Measurements from ENCODE around the gene NAV1. TPM values are rescaled to one million over a fixed set of nuclear protein-coding genes. Genes with fewer than 3 reads are reported as not detected.

The NAV1 gene
- total and polyA plus RNA-seq, 2 experiments from 2014 or later: 75.6 to 79.0 TPM

DNA sequence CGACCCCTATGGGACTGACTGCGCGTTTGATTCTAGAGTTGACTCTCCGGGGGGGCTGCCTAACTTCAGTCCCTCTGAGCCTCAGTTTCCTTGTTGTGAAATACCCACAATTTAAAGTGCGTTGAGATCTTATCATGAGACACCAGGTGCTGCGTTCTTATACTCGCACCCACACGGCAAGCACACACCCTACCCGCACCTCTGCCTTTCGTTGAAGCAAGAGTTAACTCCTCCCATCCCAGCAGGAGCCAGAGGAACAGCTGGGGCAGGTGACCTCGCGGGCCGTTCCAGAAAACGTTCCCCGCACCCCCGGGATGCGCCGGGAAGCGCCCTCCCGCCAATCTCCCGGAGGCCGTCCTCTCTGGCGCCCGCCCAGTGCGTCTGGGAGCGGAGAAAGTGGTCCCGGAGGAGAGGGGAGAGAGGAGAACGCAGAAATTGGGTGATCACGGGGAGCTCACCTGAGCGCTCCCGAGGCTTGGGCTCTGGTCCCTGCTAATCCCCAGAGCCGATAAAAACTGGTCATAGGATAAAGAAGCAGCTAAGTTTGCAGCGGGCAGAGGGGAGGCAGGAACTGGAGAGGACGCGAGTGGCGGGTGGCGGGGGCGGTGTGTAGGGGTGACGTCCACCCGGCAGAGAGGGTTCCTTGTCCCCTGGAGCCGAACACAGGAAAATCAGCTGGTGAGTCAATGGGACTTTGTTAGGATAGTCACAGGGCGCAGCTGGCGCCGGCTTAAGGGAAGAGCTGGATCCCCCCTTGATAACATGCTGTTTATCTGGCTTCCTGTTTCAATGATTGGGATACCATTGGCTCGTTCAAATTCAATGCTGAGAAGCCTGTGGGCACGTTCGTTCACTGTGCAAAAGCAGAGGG, 869 bp downstream of the NAV1 start:
- WGBS, 2 experiments (ENCODE audit: low coverage in 1 of 2, low lambda C conversion rate in 2 of 2, missing lambda C conversion rate in 2 of 2): 1 to 2% methylated on average over 47 of the region's 47 CpGs

GRCh38 chr1:201540846-201541735, 2.2 kb downstream of the NAV1 start:
- WGBS, 2 experiments (ENCODE audit: low coverage in 1 of 2, low lambda C conversion rate in 2 of 2, missing lambda C conversion rate in 2 of 2): 62 to 68% methylated on average over 12 of the region's 12 CpGs
- peak overlapping the region; percentile 86 for H3K4me2 ChIP-seq (ENCODE audit: unreplicated experiment)
- no peaks in the 10 kb centered on the region for H3K9me2 ChIP-seq (ENCODE audit: insufficient read depth)
- no peaks in the 10 kb centered on the region for H4K20me1 ChIP-seq (ENCODE audit: insufficient read depth)
- no peak for DNase-seq
- TF ChIP-seq EZH2phosphoT487 (IDR thresholded peaks at IDR 0.05; ENCODE audit: insufficient read depth, low read depth) (no peak), EZH2 (IDR thresholded peaks at IDR 0.05; ENCODE audit: insufficient read depth, poor library complexity, severe bottlenecking) (no peak)
- H3K27ac ChIP-seq: peak overlapping the region; percentile 91
- H3K27me3 ChIP-seq (replicated peaks; ENCODE audit: insufficient read depth): no peaks in the 10 kb centered on the region
- H3K4me3 ChIP-seq: peak overlapping the region; percentile 91
- H3K4me1 ChIP-seq (ENCODE audit: insufficient read depth): peaks cover 73% of the 10 kb centered on the region
- H3K9ac ChIP-seq: peak overlapping the region; percentile 97
- peaks cover 70% of the 10 kb centered on the region for H3K79me2 ChIP-seq (ENCODE audit: insufficient read depth)
- peaks cover 77% of the 10 kb centered on the region for H3F3A ChIP-seq (ENCODE audit: insufficient read depth)
- H2AFZ ChIP-seq: no peak overlapping the region
- no peaks in the 10 kb centered on the region for H3K9me3 ChIP-seq (ENCODE audit: low read depth)
- no peaks in the 10 kb centered on the region for H3K36me3 ChIP-seq (ENCODE audit: low read depth)
- in situ Hi-C loops (cut with MboI): no loop called here

More for the DNA sequence above, 869 bp downstream of the NAV1 start:
- Histone ChIP-seq H3F3A (ENCODE audit: insufficient read depth) (peaks cover 82% of the 10 kb centered on the region), H2AFZ (peak overlapping the region; percentile 43), H3K4me2 (ENCODE audit: unreplicated experiment) (peak overlapping the region; percentile 86), H3K27me3 (replicated peaks; ENCODE audit: insufficient read depth) (no peaks in the 10 kb centered on the region), H3K79me2 (ENCODE audit: insufficient read depth) (peaks cover 57% of the 10 kb centered on the region), H3K27ac (peak overlapping the region; percentile 91), H3K9ac (peak overlapping the region; percentile 97), H3K4me3 (peak overlapping the region; percentile 91), H3K4me1 (ENCODE audit: insufficient read depth) (peaks cover 79% of the 10 kb centered on the region), H4K20me1 (ENCODE audit: insufficient read depth) (no peaks in the 10 kb centered on the region), H3K9me3 (ENCODE audit: low read depth) (no peaks in the 10 kb centered on the region), H3K36me3 (ENCODE audit: low read depth) (no peaks in the 10 kb centered on the region), H3K9me2 (ENCODE audit: insufficient read depth) (no peaks in the 10 kb centered on the region)
- in situ Hi-C loops (cut with MboI): no loop called here
- peak; percentile 88 for DNase-seq
- no peak for TF ChIP-seq EZH2 (IDR thresholded peaks at IDR 0.05; ENCODE audit: insufficient read depth, poor library complexity, severe bottlenecking)
- TF ChIP-seq EZH2phosphoT487 (IDR thresholded peaks at IDR 0.05; ENCODE audit: insufficient read depth, low read depth): no peak

DNA sequence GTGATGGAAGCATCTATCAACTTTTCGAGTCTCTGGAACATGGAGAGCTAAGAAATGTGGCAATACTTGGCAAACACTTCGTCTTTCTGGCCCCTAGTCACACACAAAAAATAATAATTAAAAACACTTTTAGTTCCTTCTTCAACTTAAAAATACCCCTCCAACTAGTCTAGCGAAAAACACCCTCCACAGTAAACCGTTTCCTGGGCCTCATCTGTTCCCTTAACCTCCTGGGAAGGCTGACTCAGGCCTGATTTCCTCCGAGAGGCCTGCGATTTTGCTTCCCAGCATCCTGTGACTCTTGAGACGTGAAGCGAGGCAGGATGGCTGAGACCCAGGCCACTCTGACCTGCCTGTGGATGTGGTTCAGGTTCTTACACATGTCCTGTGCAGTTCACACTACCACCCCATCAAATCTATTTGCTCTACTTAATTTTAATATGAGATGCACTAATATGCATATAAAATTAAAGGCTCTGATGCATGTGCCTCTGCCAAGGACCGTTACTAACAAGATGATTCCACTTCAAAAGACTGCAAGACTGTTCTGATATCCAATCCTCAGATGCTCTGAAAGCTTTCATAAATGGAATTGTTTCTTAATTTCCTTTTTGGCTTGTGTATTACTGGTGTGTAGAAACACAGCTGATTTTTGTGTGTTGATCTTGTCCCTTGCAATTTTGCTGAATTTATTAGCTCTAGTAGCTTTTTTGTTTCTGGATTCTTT, 3.5 kb downstream of the NAV1 start:
- H4K20me1 ChIP-seq (ENCODE audit: insufficient read depth): no peaks in the 10 kb centered on the region
- H3K4me1 ChIP-seq (ENCODE audit: insufficient read depth): peaks cover 61% of the 10 kb centered on the region
- peak overlapping the region; percentile 4; the same call in 1 of the 2 replicates for H2AFZ ChIP-seq
- no peaks in the 10 kb centered on the region for H3K36me3 ChIP-seq (ENCODE audit: low read depth)
- in situ Hi-C loops (cut with MboI): no loop called here
- TF ChIP-seq EZH2 (IDR thresholded peaks at IDR 0.05; ENCODE audit: insufficient read depth, poor library complexity, severe bottlenecking) (no peak), EZH2phosphoT487 (IDR thresholded peaks at IDR 0.05; ENCODE audit: insufficient read depth, low read depth) (no peak)
- no peaks in the 10 kb centered on the region for H3K9me2 ChIP-seq (ENCODE audit: insufficient read depth)
- H3K9me3 ChIP-seq (ENCODE audit: low read depth): no peaks in the 10 kb centered on the region
- H3K4me3 ChIP-seq: peak overlapping the region; percentile 91
- H3K4me2 ChIP-seq (ENCODE audit: unreplicated experiment): peak overlapping the region; percentile 86
- no peaks in the 10 kb centered on the region for H3K27me3 ChIP-seq (replicated peaks; ENCODE audit: insufficient read depth)
- H3K9ac ChIP-seq: peak overlapping the region; percentile 97
- DNase-seq: peak; percentile 92
- H3F3A ChIP-seq (ENCODE audit: insufficient read depth): peaks cover 65% of the 10 kb centered on the region
- H3K27ac ChIP-seq: peak overlapping the region; percentile 91
- 1 to 4% methylated on average over 9 of the region's 9 CpGs for WGBS, 2 experiments (ENCODE audit: low coverage in 1 of 2, low lambda C conversion rate in 2 of 2, missing lambda C conversion rate in 2 of 2)
- peaks cover 84% of the 10 kb centered on the region for H3K79me2 ChIP-seq (ENCODE audit: insufficient read depth)
